ENCODE results near the gene ZNF385D.
"Not testable (repeated sequence)": the region's sequence is repeated elsewhere in the genome, so short reads cannot be mapped to it uniquely, and the experiment has no call there.

ZNF385D gene

GRCh38 chr3:21392526-21392925 lies 358.5 kb downstream of the ZNF385D start:
- TF ChIP-seq, protein P1, sequence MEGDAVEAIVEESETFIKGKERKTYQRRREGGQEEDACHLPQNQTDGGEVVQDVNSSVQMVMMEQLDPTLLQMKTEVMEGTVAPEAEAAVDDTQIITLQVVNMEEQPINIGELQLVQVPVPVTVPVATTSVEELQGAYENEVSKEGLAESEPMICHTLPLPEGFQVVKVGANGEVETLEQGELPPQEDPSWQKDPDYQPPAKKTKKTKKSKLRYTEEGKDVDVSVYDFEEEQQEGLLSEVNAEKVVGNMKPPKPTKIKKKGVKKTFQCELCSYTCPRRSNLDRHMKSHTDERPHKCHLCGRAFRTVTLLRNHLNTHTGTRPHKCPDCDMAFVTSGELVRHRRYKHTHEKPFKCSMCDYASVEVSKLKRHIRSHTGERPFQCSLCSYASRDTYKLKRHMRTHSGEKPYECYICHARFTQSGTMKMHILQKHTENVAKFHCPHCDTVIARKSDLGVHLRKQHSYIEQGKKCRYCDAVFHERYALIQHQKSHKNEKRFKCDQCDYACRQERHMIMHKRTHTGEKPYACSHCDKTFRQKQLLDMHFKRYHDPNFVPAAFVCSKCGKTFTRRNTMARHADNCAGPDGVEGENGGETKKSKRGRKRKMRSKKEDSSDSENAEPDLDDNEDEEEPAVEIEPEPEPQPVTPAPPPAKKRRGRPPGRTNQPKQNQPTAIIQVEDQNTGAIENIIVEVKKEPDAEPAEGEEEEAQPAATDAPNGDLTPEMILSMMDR (IDR thresholded peaks at IDR 0.05; ENCODE audit: insufficient read depth, low read length, poor library complexity, severe bottlenecking), result no peak

DNA sequence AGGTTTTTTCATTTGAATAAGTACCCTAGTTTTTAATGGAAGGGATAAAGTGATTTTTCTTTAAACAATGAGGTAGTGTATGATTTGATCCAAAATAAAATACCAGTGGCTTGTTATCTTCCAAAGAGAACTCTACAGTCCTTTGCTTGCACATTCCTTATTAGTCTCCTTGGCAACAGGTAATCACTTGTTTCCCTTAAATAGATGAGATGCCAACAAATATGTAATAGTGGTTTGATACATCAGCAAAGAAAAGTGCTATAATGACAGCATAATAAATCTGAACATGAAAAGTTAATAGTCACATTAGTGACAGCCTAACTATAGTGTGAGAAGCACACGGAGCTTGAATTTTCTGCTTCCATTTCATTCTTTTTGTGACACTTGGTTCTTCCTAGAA lies 360.2 kb downstream of the ZNF385D start:
- no peak overlapping the region for H3K4me3 ChIP-seq (replicated peaks; ENCODE audit: low read depth, low read length)
- H3K27me3 ChIP-seq (replicated peaks; ENCODE audit: control insufficient read depth, insufficient read depth, low read length), result no peaks in the 10 kb centered on the region
- no peaks in the 10 kb centered on the region for H3K36me3 ChIP-seq (ENCODE audit: control insufficient read depth, insufficient read depth, low read length)
- TF ChIP-seq, protein P1 (IDR thresholded peaks at IDR 0.05; ENCODE audit: insufficient read depth, low read length, poor library complexity, severe bottlenecking), result no peak
- DNase-seq (ENCODE audit: extremely low read depth, insufficient read length), result no peak

More at GRCh38 chr3:21392526-21392925, 358.5 kb downstream of the ZNF385D start:
- Histone ChIP-seq H3K4me3 (replicated peaks; ENCODE audit: low read depth, low read length) (no peak overlapping the region), H3K36me3 (ENCODE audit: control insufficient read depth, insufficient read depth, low read length) (no peaks in the 10 kb centered on the region), H3K27me3 (replicated peaks; ENCODE audit: control insufficient read depth, insufficient read depth, low read length) (no peaks in the 10 kb centered on the region)
- DNase-seq (ENCODE audit: extremely low read depth, insufficient read length), result no peak

DNA sequence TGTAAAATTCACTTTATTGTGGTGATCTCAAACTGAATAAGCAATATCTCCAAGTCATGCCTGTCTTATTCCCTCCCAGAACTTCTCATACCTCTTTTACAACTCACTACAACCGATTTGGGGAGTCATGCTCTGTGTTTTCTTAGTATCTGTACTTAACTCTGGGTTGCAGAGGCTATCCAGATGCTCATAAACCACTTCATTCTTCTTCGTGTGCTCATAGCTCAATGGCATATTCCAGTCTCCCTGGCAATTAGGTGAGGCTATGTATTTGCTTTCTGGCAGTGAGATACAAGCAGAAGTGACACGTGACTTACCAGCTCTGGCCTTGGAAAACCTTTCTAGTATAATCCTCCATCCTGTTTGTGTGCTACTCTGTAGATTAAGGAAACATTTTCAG lies 360.9 kb downstream of the ZNF385D start:
- H3K27me3 ChIP-seq (replicated peaks; ENCODE audit: control insufficient read depth, insufficient read depth, low read length), result no peaks in the 10 kb centered on the region
- DNase-seq (ENCODE audit: extremely low read depth, insufficient read length), result no peak
- H3K4me3 ChIP-seq (replicated peaks; ENCODE audit: low read depth, low read length), result no peak overlapping the region
- H3K36me3 ChIP-seq (ENCODE audit: control insufficient read depth, insufficient read depth, low read length), result no peaks in the 10 kb centered on the region
- TF ChIP-seq, protein P1 (IDR thresholded peaks at IDR 0.05; ENCODE audit: insufficient read depth, low read length, poor library complexity, severe bottlenecking), result no peak

DNA sequence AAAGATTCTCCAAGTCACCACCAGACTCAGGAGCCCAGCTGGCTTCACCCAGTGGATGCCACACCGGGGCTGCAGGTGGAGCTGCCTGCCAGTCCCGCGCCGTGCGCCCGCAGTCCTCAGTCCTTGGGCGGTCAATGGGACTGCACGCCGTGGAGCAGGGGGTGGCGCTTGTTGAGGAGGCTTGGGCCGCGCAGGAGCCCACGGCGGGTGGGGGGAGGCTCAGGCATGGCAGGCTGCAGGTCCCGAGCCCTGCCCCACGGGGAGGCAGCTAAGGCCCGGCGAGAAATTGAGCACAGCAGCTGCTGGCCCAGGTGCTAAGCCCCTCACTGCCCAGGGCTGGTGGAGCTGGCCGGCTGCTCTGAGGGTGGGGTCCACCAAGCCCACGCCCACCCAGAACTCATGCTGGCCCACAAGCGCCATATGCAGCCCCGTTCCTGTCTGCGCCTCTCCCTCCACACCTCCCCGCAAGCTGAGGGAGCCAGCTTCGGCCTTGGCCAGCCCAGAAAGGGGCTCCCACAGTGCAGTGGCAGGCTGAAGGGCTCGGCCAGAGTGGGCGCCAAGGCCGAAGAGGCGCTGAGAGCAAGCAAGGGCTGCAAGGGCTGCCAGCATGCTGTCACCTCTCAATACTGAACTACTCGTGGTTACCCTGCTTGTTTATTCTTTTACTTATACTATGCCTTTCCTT lies 363.7 kb downstream of the ZNF385D start:
- H3K4me3 ChIP-seq (replicated peaks; ENCODE audit: low read depth, low read length); DNase-seq (ENCODE audit: extremely low read depth, insufficient read length); H3K27me3 ChIP-seq (replicated peaks; ENCODE audit: control insufficient read depth, insufficient read depth, low read length); H3K36me3 ChIP-seq (ENCODE audit: control insufficient read depth, insufficient read depth, low read length): not testable (repeated sequence)

- H3K4me3 ChIP-seq (replicated peaks; ENCODE audit: low read depth, low read length); H3K36me3 ChIP-seq (ENCODE audit: control insufficient read depth, insufficient read depth, low read length); DNase-seq (ENCODE audit: extremely low read depth, insufficient read length); H3K27me3 ChIP-seq (replicated peaks; ENCODE audit: control insufficient read depth, insufficient read depth, low read length): not testable (repeated sequence)
These were observed 373.0 kb downstream of the ZNF385D start for GRCh38 chr3:21378036-21378435.

DNA sequence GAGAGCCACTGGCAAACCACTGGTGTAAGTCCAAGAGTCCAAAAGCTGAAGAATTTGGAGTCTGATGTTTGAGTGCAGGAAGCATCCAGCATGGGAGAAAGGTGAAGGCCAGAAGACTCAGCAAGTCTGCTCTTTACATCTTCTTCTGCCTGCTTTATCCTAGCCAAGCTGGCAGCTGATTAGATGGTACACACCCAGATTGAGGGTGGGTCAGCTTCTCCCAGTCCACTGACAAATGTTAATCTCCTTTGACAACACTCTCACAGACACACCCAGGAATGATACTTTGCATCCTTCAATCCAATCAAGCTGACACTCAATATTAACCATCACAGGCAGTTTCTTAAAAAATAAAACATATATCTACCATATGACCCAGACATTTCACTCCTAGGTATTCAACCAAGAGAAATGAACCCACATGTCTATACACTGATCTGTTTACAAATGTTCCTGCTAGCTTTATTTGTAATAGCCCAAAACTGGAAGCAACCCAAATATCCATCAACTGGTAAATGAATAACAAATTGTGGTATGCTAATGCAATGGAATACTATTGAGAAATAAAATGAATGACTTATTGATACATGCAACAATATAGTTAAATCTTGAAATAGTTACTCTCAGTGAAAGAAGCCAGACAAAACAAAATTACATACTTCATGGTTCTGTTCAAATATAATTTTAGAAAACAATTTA lies 373.8 kb downstream of the ZNF385D start:
- TF ChIP-seq, protein P1 (IDR thresholded peaks at IDR 0.05; ENCODE audit: insufficient read depth, low read length, poor library complexity, severe bottlenecking), result no peak
- no peak for DNase-seq (ENCODE audit: extremely low read depth, insufficient read length)
- no peaks in the 10 kb centered on the region for H3K27me3 ChIP-seq (replicated peaks; ENCODE audit: control insufficient read depth, insufficient read depth, low read length)
- H3K36me3 ChIP-seq (ENCODE audit: control insufficient read depth, insufficient read depth, low read length), result no peaks in the 10 kb centered on the region
- no peak overlapping the region for H3K4me3 ChIP-seq (replicated peaks; ENCODE audit: low read depth, low read length)

All from GM06990 (cell line).